GM12875 (cell line): ENCODE data around the gene EIF2S2.

Experiments
- H3K4me3 ChIP-seq: one replicate; pipeline ENCODE4 v1.5.1; 2011; ENCODE audit warnings: low read depth, low read length, control low read depth
- CTCF ChIP-seq: IDR thresholded peaks from 2 replicates; pipeline ENCODE4 v1.5.1; 2011; ENCODE audit warnings: low read depth, mild to moderate bottlenecking, control low read depth, inconsistent platforms, low read length, moderate library complexity, borderline replicate concordance; ENCODE audit not compliant: insufficient read depth

EIF2S2 gene

DNA sequence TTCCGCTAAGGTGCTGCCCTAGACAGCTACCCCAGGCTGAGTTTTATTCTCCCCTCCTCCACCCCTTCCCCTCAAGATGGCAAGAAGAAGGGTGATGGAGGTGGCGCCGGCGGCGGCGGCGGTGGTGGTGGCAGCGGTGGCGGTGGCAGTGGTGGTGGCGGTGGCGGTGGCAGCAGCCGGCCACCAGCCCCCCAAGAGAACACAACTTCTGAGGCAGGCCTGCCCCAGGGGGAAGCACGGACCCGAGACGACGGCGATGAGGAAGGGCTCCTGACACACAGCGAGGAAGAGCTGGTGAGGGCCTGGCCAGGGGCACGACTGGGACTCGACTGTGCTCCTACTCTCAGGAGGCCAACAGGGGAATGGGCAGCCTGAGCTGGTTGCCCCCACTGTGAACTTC is 35.1 kb downstream of the EIF2S2 start:
- no peak for TF ChIP-seq CTCF
- H3K4me3 ChIP-seq, result no peak overlapping the region

GRCh38 chr20:34075647-34076046 is 36.4 kb downstream of the EIF2S2 start:
- peak; percentile 30; the same call in 1 of the 2 replicates for TF ChIP-seq CTCF
- no peak overlapping the region for H3K4me3 ChIP-seq

DNA sequence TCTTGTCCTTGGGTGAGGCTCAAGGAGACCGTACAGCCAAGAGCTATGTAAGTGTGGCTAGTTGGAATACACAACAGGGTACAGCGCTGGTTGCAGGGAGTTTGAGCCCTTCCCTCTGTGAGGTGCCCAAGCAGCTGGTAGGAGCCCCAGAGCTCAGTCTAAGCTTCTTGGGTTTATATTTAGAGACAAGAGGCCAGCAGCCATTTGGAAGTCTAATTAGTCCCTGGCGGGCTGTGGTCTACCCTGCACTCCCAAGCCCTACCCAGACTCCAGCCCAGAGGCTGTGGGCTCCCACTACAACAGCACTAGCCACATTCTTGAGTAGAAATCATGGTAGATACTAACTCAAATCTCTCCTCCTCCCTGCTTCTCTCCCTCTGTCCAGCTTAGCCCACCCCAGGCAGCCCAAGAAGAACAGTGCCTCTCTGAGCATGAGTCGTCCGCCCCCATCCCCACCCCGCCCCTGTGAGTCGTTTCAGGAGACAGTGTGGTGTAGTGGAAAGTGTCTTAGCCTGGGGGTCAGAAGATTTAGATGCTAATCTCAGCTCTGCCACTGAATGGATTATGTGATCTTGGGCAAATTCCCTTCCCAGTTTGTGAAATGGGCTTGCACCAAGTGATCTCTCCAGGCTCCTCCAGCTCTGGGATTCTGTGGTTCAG is 37.8 kb downstream of the EIF2S2 start:
- no peak overlapping the region for H3K4me3 ChIP-seq
- no peak for TF ChIP-seq CTCF

DNA sequence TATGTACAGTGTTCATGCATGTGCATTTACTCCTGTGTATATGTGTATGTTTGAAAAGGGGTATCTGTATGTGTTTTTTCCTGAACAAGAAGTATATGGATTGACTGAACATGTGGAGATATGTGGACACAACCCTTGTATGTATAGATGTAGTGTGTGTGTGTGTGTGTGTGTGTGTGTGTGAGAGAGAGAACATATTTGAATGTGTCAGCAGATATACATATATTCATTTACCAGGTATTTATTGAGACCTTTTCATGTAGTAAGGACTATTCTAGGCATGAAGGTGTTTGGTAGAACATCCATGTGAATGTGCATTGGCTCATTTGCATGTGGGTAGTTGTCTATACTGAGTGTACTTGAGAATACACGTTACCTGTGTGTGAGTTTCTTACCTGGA is 39.3 kb downstream of the EIF2S2 start:
- no peak for TF ChIP-seq CTCF
- no peak overlapping the region for H3K4me3 ChIP-seq

DNA sequence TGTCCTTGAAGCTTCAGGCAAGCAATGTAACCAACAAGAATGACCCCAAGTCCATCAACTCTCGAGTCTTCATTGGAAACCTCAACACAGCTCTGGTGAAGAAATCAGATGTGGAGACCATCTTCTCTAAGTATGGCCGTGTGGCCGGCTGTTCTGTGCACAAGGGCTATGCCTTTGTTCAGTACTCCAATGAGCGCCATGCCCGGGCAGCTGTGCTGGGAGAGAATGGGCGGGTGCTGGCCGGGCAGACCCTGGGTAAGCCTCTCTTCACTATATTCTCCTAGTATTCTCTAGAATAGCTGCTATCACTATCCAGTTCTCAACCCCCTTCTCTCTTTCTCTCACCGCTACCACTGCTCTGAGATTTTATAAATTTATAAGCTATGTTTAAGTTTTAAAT is 40.0 kb downstream of the EIF2S2 start:
- H3K4me3 ChIP-seq, result no peak overlapping the region
- no peak for TF ChIP-seq CTCF

- no peak overlapping the region for H3K4me3 ChIP-seq
- TF ChIP-seq CTCF, result no peak
Measured at GRCh38 chr20:34070859-34071258, 41.2 kb downstream of the EIF2S2 start.

DNA sequence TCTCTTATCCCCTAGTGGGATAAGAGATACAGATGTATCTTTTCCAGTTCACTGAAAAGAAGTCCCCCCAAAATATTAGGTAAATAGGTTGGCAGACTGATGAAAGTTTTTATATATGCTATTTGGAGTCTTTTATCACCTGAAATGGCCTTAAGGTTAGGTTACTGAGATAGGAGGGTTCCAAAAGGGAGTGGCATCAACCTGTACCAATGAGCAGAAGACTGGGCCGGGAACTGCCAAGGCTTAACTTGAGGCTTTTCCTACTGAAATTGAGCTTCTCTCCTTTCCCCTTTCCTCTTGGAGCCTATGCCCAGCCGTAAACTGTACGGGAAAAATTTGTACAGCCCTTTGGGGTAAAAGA is 42.0 kb downstream of the EIF2S2 start:
- TF ChIP-seq CTCF, result no peak
- H3K4me3 ChIP-seq, result no peak overlapping the region
